Inferior parietal cortex (tissue), 1 donor: ENCODE measurements around the gene PRRC1.
"Not testable (repeated sequence)": the region's sequence is repeated elsewhere in the genome, so short reads cannot be mapped to it uniquely, and the experiment has no call there.

Experiments used
- DNase-seq: peaks from one replicate; pipeline ENCODE4 v3.0.0-alpha.2; 2016; ENCODE audit errors: extremely low spot score

PRRC1 gene

GRCh38 chr5:127517480-127518318 lies at the start of gene PRRC1:
TSS of gene PRRC1 (plus strand) at chr5:127517640. CDS start at chr5:127523480, 5,840 bp downstream.
- peak; percentile 74 for DNase-seq

DNA sequence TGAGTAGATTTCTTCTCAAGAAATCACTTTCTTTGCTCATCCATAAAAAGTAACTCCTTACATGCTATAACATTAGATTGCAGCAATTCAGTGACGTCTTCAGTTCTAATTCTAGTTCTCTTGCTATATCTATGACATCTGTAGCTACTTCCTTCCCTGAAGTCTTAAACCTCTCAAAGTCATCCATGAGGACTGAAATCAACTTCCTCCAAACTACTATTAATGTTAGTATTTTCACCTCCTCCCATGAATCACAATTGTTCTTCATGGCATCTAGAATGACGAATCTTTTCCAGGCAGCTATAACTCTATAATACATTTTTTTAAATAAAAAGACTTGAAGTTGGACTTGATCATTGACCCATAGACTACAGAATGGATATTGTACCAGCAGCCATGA lies 46.2 kb upstream of the PRRC1 start:
- DNase-seq, result no peak

- DNase-seq, result no peak
These were observed 44.7 kb upstream of the PRRC1 start for GRCh38 chr5:127472700-127473099.

- DNase-seq, result peak; percentile 26
These were observed 31.0 kb upstream of the PRRC1 start for GRCh38 chr5:127486471-127486870.

DNA sequence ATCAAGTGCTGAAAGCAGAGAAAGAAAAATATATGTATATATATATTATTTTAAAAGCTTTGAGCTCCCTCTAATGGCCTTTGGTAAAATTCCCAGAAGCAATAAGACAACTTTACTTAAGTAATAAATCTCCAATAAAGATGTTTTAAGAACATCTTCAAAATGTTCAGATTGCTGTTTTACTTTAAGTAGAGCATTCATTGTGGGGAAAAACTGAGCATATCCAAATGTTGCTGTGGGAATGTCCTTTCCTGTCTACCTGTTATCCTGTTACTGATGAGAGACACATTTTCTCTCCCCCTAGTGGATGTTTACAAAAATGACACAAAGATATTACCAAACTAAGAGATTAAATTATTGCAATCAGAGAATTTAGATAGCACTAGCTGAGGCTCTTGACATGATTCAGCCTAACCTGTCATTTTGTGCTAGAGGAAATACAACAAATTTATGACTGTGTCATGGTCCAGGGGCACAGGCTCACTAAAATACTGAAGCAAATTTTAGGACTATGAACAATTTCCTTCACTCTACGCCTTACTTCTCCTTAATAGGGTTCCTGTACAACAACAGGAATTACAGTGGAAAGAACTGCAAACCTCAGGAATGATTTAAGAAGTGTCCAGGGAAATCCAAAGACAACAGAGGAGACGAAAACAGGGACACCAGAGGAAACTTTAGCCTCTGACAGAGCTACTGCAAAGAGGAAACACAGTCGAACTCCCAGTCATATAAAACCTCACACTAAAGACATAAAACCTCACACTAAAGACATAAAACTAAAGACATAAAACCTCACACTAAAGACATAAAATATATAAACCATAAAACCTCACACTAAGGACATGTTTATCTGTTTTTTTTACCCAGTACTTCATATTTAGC lies 24.3 kb upstream of the PRRC1 start:
- peak; percentile 85 for DNase-seq

- DNase-seq, result no peak
These were observed 18.9 kb upstream of the PRRC1 start for GRCh38 chr5:127498548-127498947.

DNA sequence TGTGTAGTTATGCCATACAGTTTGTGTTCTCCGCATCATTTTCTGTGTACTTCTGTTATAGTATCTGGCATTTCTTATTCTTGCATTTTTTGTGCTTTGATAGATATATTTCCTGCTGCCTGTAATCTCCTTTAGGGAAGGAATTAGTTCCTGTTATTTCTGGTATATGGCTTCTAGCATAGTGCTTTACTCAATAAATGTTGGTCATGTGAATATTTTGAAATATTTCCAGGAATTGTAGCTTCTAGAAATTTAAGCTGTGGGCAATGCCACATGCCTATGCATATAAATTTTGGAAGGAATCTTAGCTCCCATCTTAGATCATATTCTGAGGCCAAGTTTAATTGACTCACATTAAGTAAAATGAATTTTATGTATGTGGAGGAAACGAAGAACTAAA lies 11.5 kb upstream of the PRRC1 start:
- no peak for DNase-seq

DNA sequence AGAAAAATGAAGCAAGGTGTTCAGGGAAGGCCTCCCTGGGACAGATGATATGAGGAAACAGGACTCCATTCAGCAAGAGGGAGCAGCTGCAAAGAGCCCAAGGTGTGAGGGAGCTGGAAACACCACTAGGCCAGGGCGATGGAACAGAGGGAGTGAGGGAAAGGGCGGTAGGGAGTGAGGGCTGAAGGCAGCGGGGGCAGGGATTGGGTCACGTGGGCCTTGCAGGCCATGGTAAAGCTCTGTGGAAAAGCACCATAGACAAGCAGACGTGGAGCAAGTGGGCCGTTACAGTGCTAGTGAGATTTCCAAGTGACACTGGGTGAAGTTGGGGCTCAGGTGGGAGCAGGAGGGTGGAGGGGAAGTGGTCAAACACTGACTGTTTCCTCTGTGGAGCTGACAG lies 10.8 kb upstream of the PRRC1 start:
- no peak for DNase-seq

GRCh38 chr5:127508644-127509373 lies 8.6 kb upstream of the PRRC1 start:
- no peak for DNase-seq

DNA sequence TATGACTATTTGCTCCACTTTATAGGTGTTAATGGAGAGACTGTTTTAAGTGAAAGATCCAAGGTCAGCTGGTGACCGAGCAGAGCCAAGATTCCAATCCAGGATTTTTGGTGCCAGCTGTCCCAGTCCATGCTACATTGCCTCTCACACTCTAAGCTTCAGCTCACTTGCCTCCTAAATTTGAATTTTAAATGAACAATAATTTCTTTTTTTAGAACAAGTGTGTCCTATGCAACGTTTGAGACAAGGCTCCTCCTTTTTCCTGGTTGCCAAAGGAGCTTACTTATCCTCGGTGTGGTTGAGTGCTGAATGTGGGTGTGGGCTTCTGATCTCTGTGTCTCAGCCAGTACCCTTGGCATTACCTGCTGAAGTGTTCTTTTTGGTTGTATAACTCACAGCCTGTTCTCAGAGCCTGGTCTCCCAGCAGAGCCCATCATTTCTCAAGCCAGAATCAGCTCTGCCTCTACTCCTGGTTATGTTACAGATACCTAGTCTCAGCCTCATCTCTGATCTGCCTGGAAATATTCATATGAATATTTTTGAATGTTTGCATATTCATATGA lies 4.0 kb upstream of the PRRC1 start:
- no peak for DNase-seq

GRCh38 chr5:127514816-127515215 lies 2.6 kb upstream of the PRRC1 start:
- DNase-seq, result no peak

GRCh38 chr5:127515693-127516440 lies 1.6 kb upstream of the PRRC1 start:
- no peak for DNase-seq

GRCh38 chr5:127517110-127517479 lies 345 bp upstream of the PRRC1 start:
- no peak for DNase-seq

DNA sequence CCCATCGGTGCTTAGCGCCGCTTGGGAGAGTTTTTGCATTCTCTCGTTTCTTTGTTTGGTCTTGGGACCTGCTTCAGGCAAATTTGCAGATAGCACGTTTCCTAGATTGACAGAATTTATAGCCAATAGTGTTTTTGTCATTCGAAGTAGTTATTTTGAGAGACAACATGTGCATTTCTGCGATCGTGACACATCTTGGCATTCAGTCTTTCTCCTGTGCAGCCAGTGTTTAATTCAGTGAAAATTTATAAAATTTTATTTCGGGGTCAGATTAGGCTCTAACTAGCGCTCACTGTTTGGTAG lies 830 bp downstream of the PRRC1 start:
- no peak for DNase-seq

DNA sequence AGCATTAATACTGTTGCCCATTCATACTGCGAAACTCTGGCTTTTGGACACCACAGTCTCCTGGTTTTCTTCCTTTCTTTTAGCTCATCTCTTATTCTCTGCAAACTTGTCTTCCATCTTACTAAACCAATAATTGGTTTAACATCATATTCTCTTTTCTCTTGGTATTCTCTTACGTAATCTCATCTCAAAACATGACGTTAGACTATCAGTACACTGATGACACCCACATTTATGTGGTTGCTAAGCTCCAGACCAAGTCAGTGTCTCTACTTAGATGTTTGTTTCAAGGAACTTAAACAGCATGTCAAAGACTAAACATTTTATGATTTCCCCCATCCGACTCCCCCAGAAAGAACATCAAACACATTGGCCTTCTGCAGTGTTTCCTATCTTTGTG lies 2.1 kb downstream of the PRRC1 start:
- DNase-seq, result no peak

DNA sequence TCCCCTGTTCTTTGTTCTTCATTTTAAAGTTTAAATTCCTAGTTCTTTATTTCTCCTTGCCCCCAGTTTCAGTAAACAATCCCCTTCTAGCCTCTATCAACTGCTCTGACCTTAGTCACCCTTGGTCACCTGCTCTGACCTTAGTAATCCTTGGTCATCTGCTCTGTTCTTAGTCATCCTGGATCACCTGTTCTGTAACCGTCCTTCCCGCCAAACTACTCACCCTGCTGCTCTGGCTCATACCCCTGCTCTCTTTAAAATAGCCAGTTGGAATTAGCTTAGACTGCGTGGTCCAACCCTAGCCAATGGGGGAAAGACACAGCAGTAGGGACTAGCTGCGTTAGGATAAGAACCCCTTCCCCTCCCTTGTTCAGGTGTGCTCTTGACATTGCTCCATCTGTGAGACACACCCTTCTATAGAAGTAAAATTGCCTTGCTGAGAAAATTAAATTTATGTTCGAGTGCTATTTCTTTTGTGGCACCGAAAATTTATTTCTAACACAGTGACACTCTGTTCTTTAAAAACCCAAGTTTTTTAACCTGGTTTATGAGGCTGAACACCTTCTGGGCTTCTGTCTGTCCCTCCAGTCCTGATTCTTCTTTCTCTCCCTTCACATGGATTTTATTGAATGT lies 3.8 kb downstream of the PRRC1 start:
- DNase-seq, result no peak

DNA sequence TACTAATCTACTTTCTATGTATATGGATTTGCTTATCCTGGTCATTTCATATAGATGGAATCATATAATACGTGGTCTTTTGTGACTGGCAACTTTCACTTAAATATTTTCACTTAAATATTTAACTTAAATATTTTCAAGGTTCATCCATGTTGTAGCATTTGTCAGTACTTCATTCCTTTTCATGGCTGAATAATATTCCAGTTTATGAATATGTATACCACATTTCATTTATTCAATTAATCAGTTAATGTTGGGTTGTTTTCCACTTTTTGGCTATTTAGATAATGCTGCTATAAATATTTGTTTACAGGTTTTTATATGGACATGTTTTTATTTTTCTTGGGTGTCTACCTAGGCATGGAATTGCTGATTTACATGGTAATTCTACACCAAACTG lies 7.7 kb downstream of the PRRC1 start:
- no peak for DNase-seq

DNA sequence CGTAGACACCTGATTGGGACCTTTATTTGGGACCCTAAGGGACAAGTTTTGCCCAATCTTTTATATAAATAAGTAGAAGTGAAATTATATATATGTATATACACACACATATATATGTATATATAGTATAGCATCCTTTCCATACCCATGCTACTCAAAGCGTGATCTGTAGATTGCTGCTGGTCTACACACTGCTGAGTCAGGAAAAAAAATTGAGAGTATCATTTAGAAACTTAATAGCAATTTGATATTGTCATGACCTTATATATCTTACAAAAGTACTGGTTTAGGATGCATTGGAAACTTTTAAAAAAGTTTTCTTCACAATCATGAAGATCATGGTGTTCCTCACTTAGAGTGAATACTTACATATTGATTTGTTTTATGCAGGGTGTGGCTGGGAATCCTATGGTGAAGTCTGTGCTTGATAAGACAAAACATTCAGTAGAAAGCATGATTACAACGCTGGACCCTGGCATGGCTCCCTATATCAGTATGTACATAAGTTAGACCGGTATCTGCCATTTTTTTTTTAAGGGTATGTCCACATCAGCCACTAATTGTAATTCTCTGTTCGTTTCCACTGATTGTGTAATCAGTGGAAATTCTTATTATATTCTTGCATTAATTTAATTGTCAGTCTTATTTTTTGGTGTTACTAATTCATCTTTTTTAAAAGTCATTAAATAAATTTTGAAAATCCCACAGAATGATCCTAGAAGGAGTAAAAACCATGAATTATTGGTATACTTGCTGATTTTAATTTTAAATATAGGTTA lies 12.7 kb downstream of the PRRC1 start:
- DNase-seq, result no peak

- no peak for DNase-seq
These were observed 19.2 kb downstream of the PRRC1 start for GRCh38 chr5:127536687-127537086.

GRCh38 chr5:127540553-127540952 lies 23.1 kb downstream of the PRRC1 start:
- DNase-seq, result not testable (repeated sequence)
